ENCODE results near the gene CCDC192. TPM values are rescaled to one million over a fixed set of nuclear protein-coding genes. Genes with fewer than 3 reads are reported as not detected.
"Not testable (repeated sequence)": the region's sequence is repeated elsewhere in the genome, so short reads cannot be mapped to it uniquely, and the experiment has no call there.

CCDC192 gene
- total RNA-seq, 2 donors from 2014 or later: not detected

- DNase-seq (no peak), ATAC-seq (peak; percentile 43)
- intact Hi-C loops (cut with DNase I, micrococcal nuclease): no loop called here
Observed at GRCh38 chr5:127754259-127754658, 51.1 kb downstream of the CCDC192 start.

DNA sequence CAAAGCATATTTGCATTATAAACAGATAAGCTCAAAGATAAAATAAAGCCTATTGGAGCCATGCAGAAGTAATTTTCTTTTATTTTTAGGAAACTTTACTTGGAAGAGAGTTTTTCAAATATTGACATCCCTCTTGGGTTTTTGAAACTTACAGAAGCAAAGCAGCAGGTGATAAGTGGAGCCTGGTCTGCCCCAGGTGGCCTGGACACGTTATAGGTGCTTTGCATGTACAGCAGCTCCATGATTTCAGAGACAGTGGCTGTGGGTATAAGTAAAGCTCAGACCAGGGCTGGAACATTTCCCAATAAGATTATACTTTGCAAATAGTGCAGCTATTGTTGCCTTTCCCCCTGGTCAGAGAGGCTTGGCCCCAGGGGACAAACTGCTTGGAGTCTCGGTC lies 51.5 kb downstream of the CCDC192 start:
- ATAC-seq: no peak
- intact Hi-C loops (cut with DNase I, micrococcal nuclease): no loop called here
- DNase-seq: no peak

- intact Hi-C loops (cut with DNase I, micrococcal nuclease): no loop called here
- DNase-seq (peak; percentile 25 to 36), ATAC-seq (peak; percentile 69)
Observed at GRCh38 chr5:127757576-127757975, 54.4 kb downstream of the CCDC192 start.

DNA sequence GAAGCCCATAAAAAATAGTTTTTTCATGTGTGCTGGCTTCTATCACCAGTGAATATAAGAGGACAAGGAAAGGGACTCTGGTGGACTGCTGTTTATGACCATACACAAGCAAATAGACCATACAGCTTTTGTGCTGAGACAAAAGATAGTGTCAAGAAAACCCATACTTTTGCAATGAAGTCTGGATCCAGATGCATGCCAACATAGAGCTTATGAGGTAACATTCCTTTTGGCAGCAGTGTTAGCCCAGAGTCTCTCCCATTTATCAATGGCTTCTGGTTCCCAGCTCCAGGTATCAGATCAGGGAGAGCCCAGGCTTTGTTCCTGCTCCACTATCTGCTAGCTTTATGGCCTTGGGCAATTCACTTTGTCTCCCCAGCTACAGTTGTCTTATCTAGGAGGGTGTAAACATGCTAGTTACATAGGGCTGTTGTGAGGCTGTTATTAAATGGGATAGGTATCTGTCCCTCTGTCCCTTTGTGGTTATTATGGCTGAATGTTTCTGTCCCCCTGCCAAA lies 55.6 kb downstream of the CCDC192 start:
- intact Hi-C loops (cut with DNase I, micrococcal nuclease): no loop called here
- DNase-seq (peak; percentile 20 to 39), ATAC-seq (peak; percentile 93)

GRCh38 chr5:127761869-127762268 lies 58.7 kb downstream of the CCDC192 start:
- intact Hi-C loops (cut with DNase I, micrococcal nuclease): loop anchor here in 1 of 2 donors (10.0 kb wide), 1 partner anchor 443 kb away; no protein-coding TSS in a partner anchor
- no peak for DNase-seq
- ATAC-seq: no peak

DNA sequence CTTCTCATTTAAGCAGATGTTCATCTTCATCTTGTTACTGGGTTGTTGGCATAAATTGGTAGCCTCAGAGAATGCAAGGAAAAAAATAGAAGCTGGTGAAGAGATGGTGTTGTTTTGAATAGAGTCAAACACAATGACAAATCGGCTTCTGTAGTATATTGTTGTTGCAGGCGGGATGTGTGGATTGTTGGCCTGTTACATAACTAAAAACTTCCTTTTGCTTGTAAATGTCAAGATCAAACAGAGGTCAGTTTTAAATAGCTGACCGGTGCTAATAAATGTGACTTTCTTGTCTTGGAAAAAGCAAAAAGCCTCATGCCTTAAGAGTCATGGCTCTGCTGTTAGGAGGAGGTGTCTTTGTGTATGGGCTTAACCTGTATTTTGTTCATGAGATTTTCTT lies 59.2 kb downstream of the CCDC192 start:
- DNase-seq (no peak), ATAC-seq (no peak)
- intact Hi-C loops (cut with DNase I, micrococcal nuclease): loop anchor here in 1 of 2 donors (10.0 kb wide), 1 partner anchor 442 kb away; no protein-coding TSS in a partner anchor

DNA sequence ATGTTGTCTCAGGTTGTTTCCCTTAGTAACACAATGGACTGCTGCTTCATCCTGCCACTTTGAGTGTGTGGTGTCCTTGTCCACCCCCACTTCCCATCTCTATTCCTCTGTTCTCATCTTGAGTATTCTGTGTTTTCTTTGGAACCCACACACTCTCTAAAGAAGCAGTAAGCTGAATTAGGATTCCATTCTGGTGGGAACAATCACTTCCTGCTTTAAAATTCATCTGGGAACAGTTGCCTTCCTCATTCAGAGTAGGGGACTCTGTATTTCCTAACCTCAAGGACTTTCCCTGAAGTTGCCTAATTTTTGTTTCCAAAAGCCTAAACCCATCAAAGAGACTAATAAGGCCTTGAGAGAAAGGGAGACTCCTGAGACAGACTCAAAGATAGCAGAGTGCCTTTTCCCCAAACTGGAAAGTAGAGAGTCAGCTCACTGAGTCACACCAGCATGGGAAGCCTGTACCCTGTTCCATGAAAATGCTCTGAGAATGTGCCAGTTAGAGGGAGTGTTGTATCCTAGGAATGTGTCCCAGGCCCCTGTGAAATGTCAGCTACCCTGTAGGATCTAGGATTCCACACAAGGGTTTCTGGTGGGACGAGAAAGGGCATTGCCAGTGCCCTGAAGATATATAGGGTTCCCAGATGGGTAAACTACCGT lies 63.6 kb downstream of the CCDC192 start:
- no peak for DNase-seq
- intact Hi-C loops (cut with DNase I, micrococcal nuclease): loop anchor here in 1 of 2 donors (10.0 kb wide), 1 partner anchor 438 kb away; no protein-coding TSS in a partner anchor
- ATAC-seq: no peak

- no peak for DNase-seq
- intact Hi-C loops (cut with DNase I, micrococcal nuclease): loop anchor here in 1 of 2 donors (10.0 kb wide), 1 partner anchor 435 kb away; no protein-coding TSS in a partner anchor
- no peak for ATAC-seq
Observed at GRCh38 chr5:127769386-127769785, 66.2 kb downstream of the CCDC192 start.

- intact Hi-C loops (cut with DNase I, micrococcal nuclease): no loop called here
- ATAC-seq: no peak
- DNase-seq: no peak
Observed at GRCh38 chr5:127770272-127770671, 67.1 kb downstream of the CCDC192 start.

- intact Hi-C loops (cut with DNase I, micrococcal nuclease): no loop called here
- ATAC-seq (no peak), DNase-seq (no peak)
Observed at GRCh38 chr5:127772531-127772930, 69.3 kb downstream of the CCDC192 start.

- intact Hi-C loops (cut with DNase I, micrococcal nuclease): no loop called here
- ATAC-seq: no peak
- no peak for DNase-seq
Observed at GRCh38 chr5:127774221-127774620, 71.0 kb downstream of the CCDC192 start.

- ATAC-seq (no peak), DNase-seq (no peak)
- intact Hi-C loops (cut with DNase I, micrococcal nuclease): no loop called here
Observed at GRCh38 chr5:127776477-127776876, 73.3 kb downstream of the CCDC192 start.

DNA sequence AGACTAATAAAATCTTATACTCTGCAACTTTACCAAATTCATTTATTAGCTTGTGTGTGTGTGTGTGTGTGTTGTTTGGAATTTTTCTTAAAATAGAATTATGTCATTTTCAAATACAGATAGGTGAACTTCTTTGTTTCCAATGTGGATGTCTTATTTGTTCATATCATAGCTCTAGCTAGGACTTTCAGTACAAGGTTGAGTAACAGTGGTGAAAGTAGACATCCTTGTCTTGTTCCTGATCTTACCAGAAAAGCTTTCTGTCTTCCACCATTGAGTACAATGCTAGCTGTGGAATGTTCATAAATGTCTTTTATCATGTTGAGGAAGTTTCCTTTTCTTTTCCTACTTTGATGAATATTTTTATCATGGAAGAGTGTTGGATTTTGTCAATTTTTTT lies 74.8 kb downstream of the CCDC192 start:
- ATAC-seq (no peak), DNase-seq (no peak)
- intact Hi-C loops (cut with DNase I, micrococcal nuclease): no loop called here

GRCh38 chr5:127782450-127782849 lies 79.3 kb downstream of the CCDC192 start:
- ATAC-seq; DNase-seq; intact Hi-C loops (cut with DNase I, micrococcal nuclease): not testable (repeated sequence)

GRCh38 chr5:127785098-127785927 lies 82.1 kb downstream of the CCDC192 start:
- DNase-seq (no peak), ATAC-seq (peak; percentile 64)
- intact Hi-C loops (cut with DNase I, micrococcal nuclease): no loop called here

GRCh38 chr5:127791439-127791838 lies 88.2 kb downstream of the CCDC192 start:
- ATAC-seq (no peak), DNase-seq (no peak)
- intact Hi-C loops (cut with DNase I, micrococcal nuclease): no loop called here

DNA sequence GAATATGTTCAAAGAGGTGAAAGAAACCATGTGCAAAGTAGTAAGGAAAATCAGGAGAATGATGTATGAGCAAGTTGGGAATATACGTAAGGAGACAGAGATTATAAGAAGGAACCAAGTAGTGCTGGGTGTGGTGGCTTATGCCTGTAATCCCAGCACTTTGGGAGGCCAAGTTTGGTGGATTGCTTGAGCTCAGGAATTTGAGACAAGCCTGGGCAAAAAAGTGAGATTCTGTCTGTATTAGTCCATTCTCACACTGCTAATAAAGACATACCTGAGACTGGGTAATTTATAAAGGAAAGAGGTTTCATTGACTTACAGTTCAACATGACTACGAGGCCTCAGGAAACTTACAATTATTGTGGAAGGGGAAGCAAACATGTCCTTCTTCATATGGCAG lies 88.7 kb downstream of the CCDC192 start:
- intact Hi-C loops (cut with DNase I, micrococcal nuclease); ATAC-seq; DNase-seq: not testable (repeated sequence)

DNA sequence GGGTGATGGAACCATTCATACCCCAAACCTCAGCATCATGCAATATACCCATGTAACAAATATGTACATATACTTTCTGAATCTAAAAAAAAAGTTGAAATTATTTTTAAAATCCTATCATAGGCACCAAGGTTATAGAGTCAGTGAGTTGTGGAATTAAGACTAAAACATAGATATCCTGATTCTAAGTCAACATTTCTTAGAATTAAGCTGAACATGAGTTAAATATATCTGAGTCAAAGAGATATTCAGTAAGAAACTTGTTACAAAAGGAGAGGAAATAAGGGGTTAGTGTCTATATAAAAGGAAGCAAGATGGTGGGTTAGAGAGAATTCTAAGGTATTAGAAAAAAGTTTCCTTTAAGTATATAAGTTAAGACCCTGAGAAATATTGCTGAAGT lies 89.9 kb downstream of the CCDC192 start:
- ATAC-seq: no peak

GRCh38 chr5:127793879-127794278 lies 90.7 kb downstream of the CCDC192 start:
- intact Hi-C loops (cut with DNase I, micrococcal nuclease): no loop called here
- DNase-seq (no peak), ATAC-seq (no peak)

More for the DNA sequence above, 89.9 kb downstream of the CCDC192 start:
- intact Hi-C loops (cut with DNase I, micrococcal nuclease): no loop called here
- no peak for DNase-seq

- ATAC-seq (no peak), DNase-seq (no peak)
- intact Hi-C loops (cut with DNase I, micrococcal nuclease): no loop called here
Observed at GRCh38 chr5:127796211-127796610, 93.0 kb downstream of the CCDC192 start.
